ENCODE data around the gene SDHAF3.

GRCh38 chr7:97120713-97121457 is 3.4 kb downstream of the SDHAF3 start:
- TF ChIP-seq EZH2 (IDR thresholded peaks at IDR 0.05; ENCODE audit: borderline replicate concordance, low read length): no peak
- no peak for TF ChIP-seq CTCF (conservative IDR thresholded peaks at IDR 0.05 in 1 of 2, IDR thresholded peaks at IDR 0.05 in 1 of 2; ENCODE audit: extremely low read depth in 1 of 2, insufficient read depth in 1 of 2, low read depth in 1 of 2, low read length in 2 of 2)

All from mammary epithelial cell (primary cell).